ENCODE measurements around the gene MREG.
"Not testable (repeated sequence)": the region's sequence is repeated elsewhere in the genome, so short reads cannot be mapped to it uniquely, and the experiment has no call there.

- TF ChIP-seq CTCF (IDR thresholded peaks at IDR 0.05; ENCODE audit: low read length); EZH2phosphoT487 (IDR thresholded peaks at IDR 0.05; ENCODE audit: low read length); EZH2 (optimal IDR thresholded peaks at IDR 0.05; ENCODE audit: low read depth, low read length): not testable (repeated sequence)
Observed at GRCh38 chr2:215988556-215989207, 24.7 kb downstream of the MREG start.

All from MM.1S (cell line).